ENCODE results near the gene CS.
"Not testable (repeated sequence)": the region's sequence is repeated elsewhere in the genome, so short reads cannot be mapped to it uniquely, and the experiment has no call there.

CS gene

DNA sequence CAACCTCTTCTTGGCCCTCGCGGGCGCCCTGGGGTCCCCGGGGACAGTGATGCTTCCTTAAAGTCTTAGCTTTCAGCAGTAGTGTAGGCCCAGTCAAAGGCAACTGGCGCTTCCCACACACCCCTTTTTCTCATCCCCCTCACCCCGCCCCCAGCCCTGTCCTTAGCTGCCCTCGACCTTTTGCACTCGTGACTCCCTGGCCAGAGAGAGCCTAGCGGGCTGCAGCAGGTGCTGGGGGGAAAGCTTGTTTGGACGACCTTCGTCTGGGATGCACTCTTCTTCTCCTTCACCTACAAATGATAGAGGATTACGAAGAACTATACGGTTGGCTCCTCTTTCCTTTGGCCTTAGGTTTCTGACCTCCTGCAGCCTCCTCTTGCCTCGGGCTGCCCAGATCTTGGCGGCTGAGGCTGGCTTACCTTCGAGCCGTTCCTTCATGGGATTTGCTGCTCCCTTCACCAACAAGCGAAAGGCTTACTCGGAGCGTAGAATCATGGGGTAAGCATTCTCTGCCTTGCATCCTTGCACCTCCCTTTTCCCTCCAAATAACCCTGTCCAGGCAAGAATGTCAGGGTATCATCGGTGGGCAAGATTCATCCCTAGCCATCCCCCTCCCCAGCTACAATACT is 32.6 kb downstream of the CS start:
- peaks cover 17 to 19% of the 10 kb centered on the region in 2 experiments for H3K4me1 ChIP-seq (ENCODE audit: control insufficient read depth in 1 of 2, insufficient read depth in 1 of 2, low read depth in 1 of 2, low read length in 1 of 2)
- no peak for TF ChIP-seq CTCF (IDR thresholded peaks at IDR 0.05)
- H3K27ac ChIP-seq = peak overlapping the region; percentile 89
- H3K9me3 ChIP-seq = no peaks in the 10 kb centered on the region
- peaks cover 28% of the 10 kb centered on the region for H3K36me3 ChIP-seq
- H3K27me3 ChIP-seq = no peaks in the 10 kb centered on the region
- H3K4me3 ChIP-seq (ENCODE audit: low read depth in 1 of 2, low read length in 1 of 2) = peak overlapping the region; percentile 79 to 80

GRCh38 chr12:56266693-56267442 is 33.3 kb downstream of the CS start, which contains the start of gene COQ10A:
COQ10A (plus strand) TSS chr12:56266942; CDS start chr12:56267119, 177 bp downstream.
- no peaks in the 10 kb centered on the region for H3K27me3 ChIP-seq
- peak; percentile 61 for TF ChIP-seq CTCF (IDR thresholded peaks at IDR 0.05)
- H3K9me3 ChIP-seq = no peaks in the 10 kb centered on the region
- H3K36me3 ChIP-seq = peaks cover 21% of the 10 kb centered on the region
- peak within 1 kb of the TSS; percentile 89 for H3K27ac ChIP-seq
- peaks cover 17 to 19% of the 10 kb centered on the region in 2 experiments for H3K4me1 ChIP-seq (ENCODE audit: control insufficient read depth in 1 of 2, insufficient read depth in 1 of 2, low read depth in 1 of 2, low read length in 1 of 2)
- H3K4me3 ChIP-seq (ENCODE audit: low read depth in 1 of 2, low read length in 1 of 2) = peak within 1 kb of the TSS; percentile 79 to 80

GRCh38 chr12:56266068-56266692 is 34.0 kb downstream of the CS start:
- peak overlapping the region; percentile 79 to 80 for H3K4me3 ChIP-seq (ENCODE audit: low read depth in 1 of 2, low read length in 1 of 2)
- H3K27ac ChIP-seq = peak overlapping the region; percentile 89
- H3K4me1 ChIP-seq (ENCODE audit: control insufficient read depth in 1 of 2, insufficient read depth in 1 of 2, low read depth in 1 of 2, low read length in 1 of 2) = peaks cover 17 to 19% of the 10 kb centered on the region in 2 experiments
- H3K36me3 ChIP-seq = peaks cover 14% of the 10 kb centered on the region
- H3K9me3 ChIP-seq, H3K27me3 ChIP-seq: not testable (repeated sequence)

DNA sequence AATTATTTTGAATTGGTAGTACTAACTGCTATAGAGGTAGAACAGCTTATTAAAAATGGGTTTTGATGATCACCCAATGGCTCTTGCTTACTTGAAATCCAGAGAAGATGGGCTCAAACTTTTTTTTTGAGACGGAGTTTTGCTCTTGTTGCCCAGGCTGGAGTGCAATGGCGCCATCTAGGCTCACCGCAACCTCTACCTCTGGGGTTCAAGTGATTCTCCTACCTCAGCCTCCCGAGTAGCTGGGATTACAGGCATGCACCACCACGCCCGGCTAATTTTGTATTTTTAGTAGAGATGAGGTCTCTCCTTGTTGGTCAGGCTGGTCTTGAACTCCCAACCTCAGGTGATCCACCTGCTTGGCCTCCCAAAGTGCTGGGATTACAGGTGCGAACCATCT is 37.2 kb downstream of the CS start:
- H3K27me3 ChIP-seq; H3K4me3 ChIP-seq (ENCODE audit: low read depth in 1 of 2, low read length in 1 of 2); H3K9me3 ChIP-seq; H3K36me3 ChIP-seq; H3K27ac ChIP-seq: not testable (repeated sequence)
- peaks cover 27% of the 10 kb centered on the region in 2 experiments for H3K4me1 ChIP-seq (ENCODE audit: control insufficient read depth in 1 of 2, insufficient read depth in 1 of 2, low read depth in 1 of 2, low read length in 1 of 2)

GRCh38 chr12:56261503-56262232 is 38.5 kb downstream of the CS start:
- Histone ChIP-seq H3K9me3 (no peaks in the 10 kb centered on the region), H3K36me3 (peaks cover 2% of the 10 kb centered on the region), H3K27ac (no peak overlapping the region), H3K4me3 (ENCODE audit: low read depth in 1 of 2, low read length in 1 of 2) (no peak overlapping the region), H3K4me1 (ENCODE audit: control insufficient read depth in 1 of 2, insufficient read depth in 1 of 2, low read depth in 1 of 2, low read length in 1 of 2) (peaks cover 25 to 29% of the 10 kb centered on the region in 2 experiments), H3K27me3 (no peaks in the 10 kb centered on the region)
- no peak for TF ChIP-seq CTCF (IDR thresholded peaks at IDR 0.05)

GRCh38 chr12:56260921-56261320 is 39.2 kb downstream of the CS start:
- Histone ChIP-seq H3K9me3 (no peaks in the 10 kb centered on the region), H3K4me3 (ENCODE audit: low read depth in 1 of 2, low read length in 1 of 2) (no peak overlapping the region), H3K27ac (no peak overlapping the region), H3K36me3 (peaks cover 4% of the 10 kb centered on the region), H3K4me1 (ENCODE audit: control insufficient read depth in 1 of 2, insufficient read depth in 1 of 2, low read depth in 1 of 2, low read length in 1 of 2) (peaks cover 19 to 22% of the 10 kb centered on the region in 2 experiments), H3K27me3 (no peaks in the 10 kb centered on the region)
- TF ChIP-seq CTCF (IDR thresholded peaks at IDR 0.05) = no peak
